Fibroblast of skin of right quadriceps (primary cell): ENCODE measurements around the gene HPCAL1.

Experiments used
- DNase-seq: peaks from one replicate; pipeline ENCODE4 v3.0.0-alpha.2; 2013

HPCAL1 gene

GRCh38 chr2:10269711-10270610 lies 32.7 kb upstream of the HPCAL1 start:
- DNase-seq, result no peak

- no peak for DNase-seq
Measured at GRCh38 chr2:10271509-10271908, 31.2 kb upstream of the HPCAL1 start.

GRCh38 chr2:10271946-10272345 lies 30.8 kb upstream of the HPCAL1 start:
- DNase-seq, result no peak

GRCh38 chr2:10272464-10272863 lies 30.2 kb upstream of the HPCAL1 start:
- DNase-seq, result no peak

GRCh38 chr2:10273215-10274175 lies 29.2 kb upstream of the HPCAL1 start:
- DNase-seq, result no peak

GRCh38 chr2:10274376-10274775 lies 28.3 kb upstream of the HPCAL1 start:
- no peak for DNase-seq

GRCh38 chr2:10274983-10275802 lies 27.5 kb upstream of the HPCAL1 start:
- no peak for DNase-seq

GRCh38 chr2:10276481-10277292 lies 26.0 kb upstream of the HPCAL1 start:
- no peak for DNase-seq

GRCh38 chr2:10277293-10278028 lies 25.2 kb upstream of the HPCAL1 start:
- no peak for DNase-seq

- DNase-seq, result peak; percentile 46
Measured at GRCh38 chr2:10278029-10278762, 24.5 kb upstream of the HPCAL1 start.

- DNase-seq, result no peak
Measured at GRCh38 chr2:10278763-10279471, 23.8 kb upstream of the HPCAL1 start.

GRCh38 chr2:10279472-10279870 lies 23.2 kb upstream of the HPCAL1 start:
- no peak for DNase-seq

- DNase-seq, result no peak
Measured at GRCh38 chr2:10279946-10280463, 22.7 kb upstream of the HPCAL1 start.

- DNase-seq, result no peak
Measured at GRCh38 chr2:10281891-10282290, 20.8 kb upstream of the HPCAL1 start.

- no peak for DNase-seq
Measured at GRCh38 chr2:10282611-10283105, 20.0 kb upstream of the HPCAL1 start.

- DNase-seq, result peak; percentile 82
Measured at GRCh38 chr2:10283106-10284062, 19.3 kb upstream of the HPCAL1 start.

GRCh38 chr2:10284108-10284870 lies 18.4 kb upstream of the HPCAL1 start:
- no peak for DNase-seq
